DMS79 (cell line): ENCODE data around the gene SPAG8.

Experiments
- DNase-seq: peaks from one replicate; lab custom pipeline; 2025; lab: John Stamatoyannopoulos, UW

SPAG8 gene

GRCh38 chr9:35810122-35810521, 1.9 kb downstream of the SPAG8 start:
- DNase-seq, result no peak

- DNase-seq, result no peak
Measured at GRCh38 chr9:35808433-35808832, 3.6 kb downstream of the SPAG8 start.

DNA sequence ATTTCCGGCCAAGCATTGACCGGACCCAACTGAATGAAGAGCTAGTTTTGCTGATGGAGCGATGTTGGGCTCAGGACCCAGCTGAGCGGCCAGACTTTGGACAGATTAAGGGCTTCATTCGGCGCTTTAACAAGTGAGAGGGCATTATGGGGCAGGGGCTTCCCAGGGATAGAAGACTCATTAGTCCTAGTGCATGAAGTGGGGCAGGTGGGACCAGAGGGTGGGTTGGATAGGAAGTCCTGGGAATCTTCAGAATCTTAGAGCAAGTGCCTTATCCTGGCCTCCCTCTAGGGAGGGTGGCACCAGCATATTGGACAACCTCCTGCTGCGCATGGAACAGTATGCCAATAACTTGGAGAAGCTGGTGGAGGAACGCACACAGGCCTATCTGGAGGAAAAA, 6.0 kb downstream of the SPAG8 start:
- DNase-seq, result no peak

DNA sequence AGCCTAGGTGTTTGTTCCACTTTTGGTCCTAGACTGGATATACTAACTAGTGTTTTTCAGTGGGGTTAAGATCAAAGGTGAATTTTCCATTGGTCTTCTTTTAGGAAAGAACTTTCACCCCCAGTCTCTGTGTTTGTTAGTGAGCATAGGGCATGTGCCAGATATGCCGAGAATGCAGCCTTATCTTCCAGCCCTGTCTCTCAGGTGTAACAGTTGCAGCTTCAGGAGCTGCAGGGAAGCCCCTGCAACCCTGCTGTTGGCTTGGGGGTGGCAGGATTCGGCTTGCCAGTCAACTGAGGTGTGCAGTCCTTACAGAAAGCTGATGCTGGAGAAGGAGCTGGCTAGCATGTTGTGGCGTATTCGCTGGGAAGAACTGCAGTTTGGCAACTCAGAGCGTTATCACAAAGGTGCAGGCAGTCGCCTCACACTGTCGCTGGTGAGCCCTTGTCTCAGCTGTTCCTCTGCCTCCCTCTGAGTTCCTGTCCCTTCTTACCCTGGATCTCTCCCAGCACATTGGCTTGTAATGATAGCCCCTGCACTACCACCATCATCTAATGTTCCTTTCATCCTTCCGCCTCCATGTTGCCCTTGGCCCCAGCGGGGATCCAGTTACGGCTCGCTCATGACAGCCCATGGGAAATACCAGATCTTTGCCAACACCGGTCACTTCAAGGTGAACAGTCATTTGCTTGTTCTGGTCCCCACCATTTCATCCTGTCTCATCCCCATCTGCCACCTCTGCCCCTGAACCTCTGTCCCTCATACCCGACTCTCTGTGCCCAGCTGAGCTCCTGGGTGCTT, 10.5 kb downstream of the SPAG8 start:
- DNase-seq, result no peak

DNA sequence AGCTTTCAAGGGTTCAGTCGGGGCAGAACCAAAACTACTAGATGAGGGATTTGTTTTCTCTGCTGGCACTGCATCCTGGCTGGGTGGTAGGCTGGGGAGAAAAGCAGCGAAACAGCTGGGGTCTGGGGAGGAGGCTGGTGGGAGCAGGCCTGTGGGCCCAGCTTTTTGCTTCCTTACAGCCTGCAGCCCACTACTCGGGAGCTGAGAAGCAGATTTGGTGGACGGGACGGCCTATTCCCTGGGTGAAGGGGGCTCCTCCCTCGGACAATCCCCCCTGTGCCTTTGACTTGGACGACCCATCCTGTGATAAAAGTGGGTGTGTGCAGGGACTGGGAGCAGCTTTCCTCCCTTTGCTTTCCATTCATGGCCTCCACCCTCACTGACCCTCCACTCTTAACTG, 11.5 kb downstream of the SPAG8 start:
- no peak for DNase-seq

DNA sequence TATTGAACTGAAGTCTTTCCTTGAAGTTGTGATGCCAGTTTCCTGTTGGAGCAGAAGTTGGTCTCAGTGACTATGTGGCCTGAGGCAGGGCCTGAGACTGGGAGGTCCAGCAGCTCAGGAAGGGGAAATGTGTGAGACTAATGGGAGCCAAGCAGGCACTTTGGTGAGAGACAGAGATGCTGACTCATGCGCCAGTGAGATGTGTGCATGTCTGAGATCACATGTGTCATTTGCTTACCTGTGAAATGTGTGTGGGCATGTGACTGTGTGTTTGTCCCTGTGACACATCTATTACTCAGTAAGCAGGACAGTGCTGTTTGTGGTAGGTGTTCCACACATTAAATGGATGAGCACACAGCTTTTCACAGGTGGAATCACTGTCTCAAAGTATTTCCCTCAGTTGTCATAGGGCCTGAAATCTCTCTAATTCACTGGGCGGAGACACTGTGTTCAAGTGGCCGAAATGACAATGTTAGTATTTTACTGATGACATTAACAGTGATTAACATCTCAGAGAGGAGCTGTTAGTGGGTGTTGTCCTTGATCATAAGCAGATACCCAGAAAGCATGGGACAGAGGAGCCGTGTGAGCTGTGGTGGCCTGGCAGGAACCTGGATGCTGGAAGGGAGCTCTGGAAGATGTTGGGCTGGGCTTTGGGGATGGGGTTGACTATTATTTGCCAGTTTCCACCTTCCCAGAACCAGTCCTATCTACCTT, 13.2 kb downstream of the SPAG8 start:
- no peak for DNase-seq

DNA sequence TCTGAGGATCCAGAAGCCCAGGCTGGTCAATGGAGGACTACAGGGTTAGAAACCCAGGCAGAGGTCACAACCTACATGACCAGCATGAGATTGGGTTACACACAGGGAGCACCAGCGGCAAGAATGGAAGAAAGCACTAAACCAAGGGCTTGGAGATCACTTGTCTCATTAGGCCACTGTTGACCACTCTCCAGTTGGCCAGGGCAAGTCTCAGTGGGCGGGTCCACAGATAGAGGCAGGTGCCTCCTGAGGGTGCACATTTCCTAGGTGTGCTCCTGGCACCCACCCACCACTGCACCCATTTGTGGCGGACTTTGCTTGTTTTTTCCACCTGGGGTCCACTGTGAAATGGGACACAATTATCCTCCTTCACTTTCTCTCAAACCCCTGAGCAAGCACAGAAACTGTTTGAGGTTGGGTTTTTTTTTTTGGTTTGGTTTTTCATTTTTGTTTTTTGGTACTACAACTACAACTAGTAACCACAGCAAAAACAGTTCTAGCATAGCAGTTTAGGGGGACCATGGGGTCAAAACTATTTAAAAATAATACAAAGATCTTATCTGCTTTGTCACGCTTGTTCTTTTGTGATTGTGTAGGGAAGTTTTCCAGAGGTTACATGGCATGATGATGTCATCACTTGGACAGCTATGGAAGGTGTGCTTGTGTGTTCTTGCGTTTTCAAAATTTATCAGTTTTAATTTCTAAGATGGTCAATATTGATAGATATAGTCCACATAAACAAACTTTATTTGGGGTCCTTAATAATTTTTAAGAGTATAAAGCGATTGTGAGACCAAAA, 14.6 kb downstream of the SPAG8 start:
- DNase-seq, result no peak

GRCh38 chr9:35795695-35796094, 16.4 kb downstream of the SPAG8 start:
- no peak for DNase-seq

- no peak for DNase-seq
Measured at GRCh38 chr9:35793461-35793860, 18.6 kb downstream of the SPAG8 start.

DNA sequence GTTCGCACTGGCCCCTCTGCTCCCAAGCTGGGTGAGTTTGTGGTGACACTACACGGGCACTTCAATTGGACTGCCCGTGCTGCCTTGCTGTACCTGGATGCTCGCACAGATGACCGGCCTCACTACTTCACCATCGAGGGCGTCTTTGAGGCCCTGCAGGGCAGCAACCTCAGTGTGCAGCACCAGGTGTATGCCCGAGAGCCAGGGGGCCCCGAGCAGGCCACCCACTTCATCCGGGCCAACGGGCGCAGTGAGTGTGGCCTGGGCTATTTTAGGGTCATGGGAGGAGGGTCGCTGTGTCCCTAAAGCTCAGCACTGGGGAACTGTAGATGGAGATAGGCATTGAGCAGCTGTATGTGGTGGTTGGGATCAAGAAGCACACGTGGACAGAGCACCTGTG, 19.2 kb downstream of the SPAG8 start:
- DNase-seq, result no peak

DNA sequence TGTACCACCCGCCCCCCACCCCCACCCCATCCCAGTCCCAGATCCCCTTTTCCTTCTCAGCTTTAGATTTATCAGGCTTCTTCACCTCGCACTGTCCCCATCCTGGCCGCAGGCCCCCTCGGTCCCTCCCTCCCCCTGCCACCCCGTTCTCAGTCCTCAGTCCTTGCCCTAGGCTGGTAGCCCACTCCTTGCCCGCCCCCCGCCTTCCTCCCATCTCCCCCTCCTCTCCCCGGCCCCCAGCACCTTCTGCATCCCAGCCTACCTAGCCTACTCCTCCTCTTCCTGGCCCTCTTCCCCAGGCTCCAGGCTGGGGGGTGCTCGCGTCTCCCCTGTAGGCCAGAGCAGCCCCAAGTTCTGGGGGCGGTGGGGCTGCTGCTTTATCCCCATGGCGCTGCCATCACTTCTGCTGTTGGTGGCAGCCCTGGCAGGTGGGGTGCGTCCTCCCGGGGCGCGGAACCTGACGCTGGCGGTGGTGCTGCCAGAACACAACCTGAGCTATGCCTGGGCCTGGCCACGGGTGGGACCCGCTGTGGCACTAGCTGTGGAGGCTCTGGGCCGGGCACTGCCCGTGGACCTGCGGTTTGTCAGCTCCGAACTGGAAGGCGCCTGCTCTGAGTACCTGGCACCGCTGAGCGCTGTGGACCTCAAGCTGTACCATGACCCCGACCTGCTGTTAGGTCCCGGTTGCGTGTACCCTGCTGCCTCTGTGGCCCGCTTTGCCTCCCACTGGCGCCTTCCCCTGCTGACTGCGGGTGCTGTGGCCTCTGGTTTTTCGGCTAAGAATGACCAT, 19.8 kb downstream of the SPAG8 start:
- DNase-seq, result no peak

- no peak for DNase-seq
Measured at GRCh38 chr9:35791297-35791921, 20.7 kb downstream of the SPAG8 start, which contains the start of gene NPR2. NPR2 (plus strand) TSS chr9:35791591; CDS start chr9:35792409, 818 bp downstream.

- DNase-seq, result peak; percentile 65
Measured at GRCh38 chr9:35790385-35791296, 21.4 kb downstream of the SPAG8 start.

DNA sequence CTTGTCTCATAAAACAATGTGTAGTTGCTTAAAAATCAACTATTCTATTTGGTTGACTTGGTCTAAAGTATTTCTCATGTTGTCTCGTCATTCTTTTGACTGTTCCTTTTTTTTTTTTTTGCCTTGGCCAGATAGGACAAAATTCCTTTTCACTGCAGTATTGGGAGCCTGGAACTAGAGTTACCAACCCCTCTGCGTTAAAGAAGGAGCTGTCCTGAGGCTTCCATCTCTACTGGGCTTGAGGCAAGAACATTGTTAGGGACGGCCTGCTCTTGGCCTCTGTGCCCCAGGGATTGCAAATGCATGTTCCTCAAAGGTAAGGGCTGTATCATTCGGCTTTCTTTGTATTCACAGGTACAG, 22.1 kb downstream of the SPAG8 start:
- DNase-seq, result no peak

DNA sequence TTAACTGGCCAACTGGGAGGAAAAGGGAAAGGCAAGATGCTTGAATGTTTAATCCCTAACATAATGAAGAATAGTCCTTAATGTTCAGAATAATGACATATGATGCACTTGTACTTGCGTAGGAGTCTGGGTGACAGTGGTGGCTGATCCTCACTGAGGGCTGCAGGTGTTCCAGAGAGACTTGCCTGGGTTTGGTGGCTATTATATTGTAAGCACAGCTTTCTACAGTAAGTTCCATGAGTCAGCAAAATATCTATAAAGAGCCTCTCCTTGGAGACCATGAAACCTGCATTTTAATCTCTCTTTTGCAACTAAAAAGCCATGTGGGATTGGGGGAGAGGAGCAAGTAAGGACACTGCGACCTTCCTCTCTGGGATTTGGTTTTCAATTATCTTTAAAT, 22.5 kb downstream of the SPAG8 start:
- DNase-seq, result no peak

DNA sequence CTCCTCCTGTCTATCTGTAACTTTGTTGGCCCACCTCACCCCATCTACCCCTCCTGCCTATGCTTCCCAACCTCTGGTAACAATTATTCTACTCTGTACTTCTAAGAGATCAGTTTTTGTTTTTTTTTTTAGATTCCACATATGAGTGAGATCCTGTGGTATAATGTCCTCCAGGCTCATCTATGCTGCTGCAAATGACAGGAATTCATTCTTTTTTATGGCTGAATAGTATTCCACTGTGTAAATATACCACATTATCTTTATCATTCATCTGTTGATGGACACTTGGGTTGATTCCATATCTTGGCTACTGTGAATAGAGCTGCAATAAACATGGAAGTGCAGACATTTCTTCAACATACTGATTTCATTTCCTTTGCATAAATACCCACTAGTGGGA, 28.6 kb downstream of the SPAG8 start:
- DNase-seq, result no peak

DNA sequence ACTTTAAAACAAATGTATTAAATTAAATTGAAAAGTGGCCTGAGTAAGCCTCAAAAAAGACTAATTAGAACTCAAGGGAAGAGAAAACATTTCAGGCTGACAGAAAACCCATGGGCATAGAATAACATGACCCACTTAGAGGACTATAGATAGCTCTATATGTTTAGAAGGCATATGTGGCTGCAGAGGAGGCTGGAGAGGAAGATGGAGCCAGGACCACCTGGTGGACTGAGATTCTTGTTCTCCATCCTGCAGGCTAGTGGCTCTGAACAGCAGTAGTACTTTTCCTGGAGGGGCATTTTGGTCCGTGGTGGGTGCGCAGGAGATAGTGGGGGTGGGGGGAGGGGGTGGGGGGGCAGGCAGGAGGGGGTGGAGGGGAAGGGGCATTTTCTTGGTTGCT, 31.0 kb downstream of the SPAG8 start:
- no peak for DNase-seq

DNA sequence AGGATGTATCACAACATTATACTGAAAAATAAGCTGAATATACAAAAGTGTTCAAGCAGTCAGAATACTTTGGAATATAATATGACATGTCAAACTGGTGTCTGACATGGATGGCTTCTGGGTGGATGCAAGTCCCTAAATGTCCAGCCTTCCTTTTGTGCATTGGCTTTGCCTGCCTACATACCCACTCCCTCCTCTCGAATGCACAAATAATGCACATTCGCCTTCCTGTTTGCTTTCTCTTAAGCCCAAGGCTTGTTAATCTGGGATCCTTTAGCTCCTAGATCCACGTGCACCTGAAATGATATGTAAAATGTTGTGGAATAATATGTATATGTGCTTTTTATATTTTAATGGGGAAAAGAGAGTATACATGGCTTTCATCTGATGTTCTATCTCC, 33.6 kb downstream of the SPAG8 start:
- DNase-seq, result no peak

DNA sequence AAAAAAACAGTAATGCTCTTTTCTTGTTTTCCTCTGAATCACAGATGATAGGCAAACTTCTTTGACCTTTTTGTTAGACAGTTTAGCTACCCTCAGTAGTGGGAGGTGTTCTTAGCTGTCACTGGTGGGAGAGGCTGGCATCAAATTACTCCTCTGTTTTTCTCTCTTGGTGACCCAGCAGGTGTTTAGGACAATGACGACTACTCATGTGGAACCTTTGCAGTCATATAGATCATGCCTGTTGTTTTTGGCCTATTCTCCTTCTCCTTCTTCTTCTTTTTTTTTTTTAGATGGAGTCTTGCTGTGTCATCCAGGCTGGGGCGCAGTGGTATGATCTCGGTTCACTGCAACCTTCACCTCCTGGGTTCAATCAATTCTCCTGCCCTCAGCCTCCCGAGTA, 36.0 kb downstream of the SPAG8 start:
- peak; percentile 71 for DNase-seq

- DNase-seq, result no peak
Measured at GRCh38 chr9:35774907-35775635, 37.0 kb downstream of the SPAG8 start.
